ENCODE measurements around the gene ACSM4.
"Not testable (repeated sequence)": the region's sequence is repeated elsewhere in the genome, so short reads cannot be mapped to it uniquely, and the experiment has no call there.

The ACSM4 gene

GRCh38 chr12:7303772-7304171, at the start of gene ACSM4:
Gene ACSM4 (plus strand): TSS chr12:7304072. CDS start chr12:7304332, 260 bp downstream.
- no peak for DNase-seq

- no peak for DNase-seq
Measured at GRCh38 chr12:7259060-7259459, 44.8 kb upstream of the ACSM4 start.

- no peak for DNase-seq
Measured at GRCh38 chr12:7264538-7264937, 39.3 kb upstream of the ACSM4 start.

GRCh38 chr12:7265251-7265650, 38.6 kb upstream of the ACSM4 start:
- no peak for DNase-seq

GRCh38 chr12:7269273-7269672, 34.6 kb upstream of the ACSM4 start:
- no peak for DNase-seq

GRCh38 chr12:7271893-7272514, 31.9 kb upstream of the ACSM4 start:
- DNase-seq, result no peak

- DNase-seq, result not testable (repeated sequence)
Measured at GRCh38 chr12:7275482-7275881, 28.4 kb upstream of the ACSM4 start.

- DNase-seq, result no peak
Measured at GRCh38 chr12:7282844-7283243, 21.0 kb upstream of the ACSM4 start.

GRCh38 chr12:7289743-7290142, 14.1 kb upstream of the ACSM4 start:
- no peak for DNase-seq

- DNase-seq, result not testable (repeated sequence)
Measured at GRCh38 chr12:7290588-7290987, 13.3 kb upstream of the ACSM4 start.

GRCh38 chr12:7292300-7292699, 11.6 kb upstream of the ACSM4 start:
- no peak for DNase-seq

GRCh38 chr12:7293670-7294069, 10.2 kb upstream of the ACSM4 start:
- no peak for DNase-seq

- DNase-seq, result no peak
Measured at GRCh38 chr12:7295529-7295928, 8.3 kb upstream of the ACSM4 start.

GRCh38 chr12:7297865-7298264, 6.0 kb upstream of the ACSM4 start:
- no peak for DNase-seq

GRCh38 chr12:7302266-7302986, 1.4 kb upstream of the ACSM4 start:
- no peak for DNase-seq

GRCh38 chr12:7303230-7303629, 642 bp upstream of the ACSM4 start:
- DNase-seq, result no peak

- no peak for DNase-seq
Measured at GRCh38 chr12:7304456-7304855, 584 bp downstream of the ACSM4 start.

- no peak for DNase-seq
Measured at GRCh38 chr12:7310070-7310469, 6.2 kb downstream of the ACSM4 start.

- no peak for DNase-seq
Measured at GRCh38 chr12:7319930-7320329, 16.1 kb downstream of the ACSM4 start.

- no peak for DNase-seq
Measured at GRCh38 chr12:7321624-7322023, 17.8 kb downstream of the ACSM4 start.

- no peak for DNase-seq
Measured at GRCh38 chr12:7322599-7322998, 18.7 kb downstream of the ACSM4 start.

GRCh38 chr12:7324176-7324575, 20.3 kb downstream of the ACSM4 start:
- DNase-seq, result no peak

- no peak for DNase-seq
Measured at GRCh38 chr12:7327918-7328317, 24.0 kb downstream of the ACSM4 start.

GRCh38 chr12:7337790-7338189, 33.9 kb downstream of the ACSM4 start:
- not testable (repeated sequence) for DNase-seq

GRCh38 chr12:7339675-7340074, 35.8 kb downstream of the ACSM4 start:
- no peak for DNase-seq
